ENCODE results near the gene KSR2.

GRCh38 chr12:117439531-117440001 is 529.2 kb downstream of the KSR2 start:
- TF ChIP-seq CTCF (IDR thresholded peaks at IDR 0.05; ENCODE audit: low read length) (no peak), EZH2 (IDR thresholded peaks at IDR 0.05; ENCODE audit: borderline replicate concordance, low read length) (no peak)
